Ovary (tissue), 9 donors: ENCODE results near the gene RPGR. TPM values are rescaled to one million over a fixed set of nuclear protein-coding genes. Genes with fewer than 3 reads are reported as not detected.

Experiments
- DNase-seq, 5 donors: peaks; one replicate each; pipeline ENCODE4 v3.0.0-alpha.2; 2019 to 2020
- H3K27ac ChIP-seq, 2 donors: fragments of 200-600 bp; one replicate each; pipeline versions ENCODE4 v1.5.1 to v1.8.0; 2019 to 2022
- H3K27me3 ChIP-seq: fragments of 200-600 bp; one replicate; pipeline ENCODE4 v1.8.0; 2022
- H3K36me3 ChIP-seq: fragments of 200-600 bp; sonication (generic); one replicate; pipeline ENCODE4 v1.5.1; 2019
- H3K4me1 ChIP-seq: one replicate; pipeline ENCODE4 v1.8.1; 2013; ENCODE audit warnings: mild to moderate bottlenecking, moderate library complexity; ENCODE audit not compliant: insufficient read depth
- H3K4me3 ChIP-seq: fragments of 200-600 bp; sonication (generic); one replicate; pipeline ENCODE4 v1.5.1; 2017
- H3K9me3 ChIP-seq, 2 donors: fragments of 200-600 bp in 1 of 2; sonication (generic) in 1 of 2; one replicate each; pipeline versions ENCODE4 v1.5.1 to v1.8.1; 2013 to 2019; ENCODE audit warnings: mild to moderate bottlenecking in 1 of 2, moderate library complexity in 1 of 2
- CTCF ChIP-seq, 3 donors: fragments of 450-650 bp in 2 of 3; fragments of 200-600 bp in 1 of 3; IDR thresholded peaks; one replicate each; pipeline versions ENCODE4 v1.5.1 to v1.8.0; 2016 to 2022; ENCODE audit warnings: antibody characterized with exemption in 3 of 3, mild to moderate bottlenecking in 1 of 3
- EP300 ChIP-seq: sonication (generic); formaldehyde crosslinking; IDR thresholded peaks from one replicate; pipeline ENCODE4 v1.6.1; 2017; ENCODE audit warnings: antibody characterized with exemption
- POLR2A ChIP-seq: fragments of 450-650 bp; IDR thresholded peaks from one replicate; pipeline ENCODE4 v1.6.1; 2017; ENCODE audit warnings: antibody characterized with exemption, mild to moderate bottlenecking, moderate library complexity
- WGBS, 3 donors: extraction: QIAGEN DNeasy Blood & Tissue Kit in 1 of 3; methylation state at CpG; one replicate each; pipeline versions ENCODE4 v1.1.5 to v1.1.7; 2013 to 2017; 5-methylcytosine and 5-hydroxymethylcytosine counted together
- intact Hi-C, 4 donors: fragments of 100-400 bp; cut with DNase I; formaldehyde crosslinking; loops; one replicate each; pipeline versions ENCODE4 v1.11.0 to v1.15.1; 2022 to 2023
- polyA plus RNA-seq, 2 donors: library from polyadenylated mRNA; stranded (reverse); fragments of 200-250 nt in 1 of 2; fragments of 350-450 nt in 1 of 2; fragmentation: Illumina TruSeq in 1 of 2; extraction: RNeasy Lipid Tissue Mini Kit (QIAGEN cat#74804) in 1 of 2; gene quantifications; one replicate each; pipeline ENCODE4 v1.2.3, GENCODE V29; 2013 to 2014
- total RNA-seq, 7 donors: library from RNA; depleted of rRNA in 2 of 7; stranded (reverse); fragments of >200 nt in 2 of 7; fragmentation: NEBNext Ultra II Directional in 3 of 7; extraction: Animal tissue kit (Norgen Biotek cat#: 25700) in 3 of 7; gene quantifications; one replicate each; pipeline versions ENCODE4 v1.1.0 to v1.2.4, GENCODE V29; 2016 to 2023
- donor health status: DM: no; HTN: no; CAD: no; lungs with moderate emphysema.
- donor health status: DM: no; HTN: no; CAD: no.
- donor health status: Bipolar disorder and iron deficiency.
- donor health status: DM: yes; HTN: yes; CAD: no.
- donor health status: DM: no; HTN: no; CAD: no.
- donor health status: DM: yes; HTN: yes; CAD: no.

The RPGR gene
- total and polyA plus RNA-seq, 9 donors = 5.4 to 29.6 (median 8.6) TPM

GRCh38 chrX:38260231-38260630 lies 67.1 kb downstream of the RPGR start:
- H3K4me1 ChIP-seq = no peaks in the 10 kb centered on the region
- 33 to 44% (median 41%) methylated on average over 4 of the region's 4 CpGs for WGBS, 3 donors

GRCh38 chrX:38256019-38256418 lies 71.3 kb downstream of the RPGR start:
- Histone ChIP-seq H3K27ac (no peak overlapping the region), H3K9me3 (no peaks in the 10 kb centered on the region), H3K27me3 (no peaks in the 10 kb centered on the region), H3K4me3 (no peak overlapping the region), H3K36me3 (no peaks in the 10 kb centered on the region), H3K4me1 (no peaks in the 10 kb centered on the region)
- intact Hi-C loops = no loop called here
- DNase-seq = no peak
- TF ChIP-seq POLR2A = no peak
- no peak for TF ChIP-seq CTCF (IDR thresholded peaks at IDR 0.05)
- TF ChIP-seq EP300 = no peak
- WGBS, 3 donors = 85 to 89% (median 86%) methylated on average over 29 to 30 of the region's 30 CpGs

More at GRCh38 chrX:38260231-38260630, 67.1 kb downstream of the RPGR start:
- Histone ChIP-seq H3K27me3 (no peaks in the 10 kb centered on the region), H3K9me3 (no peaks in the 10 kb centered on the region), H3K36me3 (no peaks in the 10 kb centered on the region), H3K27ac (no peak overlapping the region), H3K4me3 (no peak overlapping the region)
- DNase-seq = no peak
- intact Hi-C loops = loop anchor here in 1 of 4 donors (10.0 kb wide), 1 partner anchor 1565 kb away; no protein-coding TSS in a partner anchor
- no peak for TF ChIP-seq CTCF (IDR thresholded peaks at IDR 0.05)
- no peak for TF ChIP-seq EP300
- no peak for TF ChIP-seq POLR2A

GRCh38 chrX:38249965-38250364 lies 77.3 kb downstream of the RPGR start:
- no peaks in the 10 kb centered on the region for H3K9me3 ChIP-seq
- no peaks in the 10 kb centered on the region for H3K27me3 ChIP-seq
- DNase-seq = no peak
- H3K36me3 ChIP-seq = no peaks in the 10 kb centered on the region
- H3K27ac ChIP-seq = no peak overlapping the region
- no peaks in the 10 kb centered on the region for H3K4me1 ChIP-seq
- intact Hi-C loops = no loop called here
- no peak overlapping the region for H3K4me3 ChIP-seq
- no peak for TF ChIP-seq EP300
- no peak for TF ChIP-seq POLR2A
- TF ChIP-seq CTCF (IDR thresholded peaks at IDR 0.05) = no peak
- WGBS, 3 donors = 17 to 28% (median 25%) methylated on average over 2 of the region's 2 CpGs

- TF ChIP-seq CTCF (IDR thresholded peaks at IDR 0.05) = no peak
- no peak for TF ChIP-seq EP300
- TF ChIP-seq POLR2A = no peak
These were observed 80.3 kb downstream of the RPGR start for GRCh38 chrX:38247051-38247450.

More at GRCh38 chrX:38247051-38247450, 80.3 kb downstream of the RPGR start:
- no peak for DNase-seq
- Histone ChIP-seq H3K4me1 (no peaks in the 10 kb centered on the region), H3K4me3 (no peak overlapping the region), H3K9me3 (no peaks in the 10 kb centered on the region), H3K36me3 (no peaks in the 10 kb centered on the region), H3K27ac (no peak overlapping the region), H3K27me3 (no peaks in the 10 kb centered on the region)
- intact Hi-C loops = no loop called here
- WGBS, 3 donors = 83 to 89% (median 83%) methylated on average over 2 of the region's 2 CpGs
